CD14-positive monocyte (primary cell): ENCODE results near the gene LTB4R. TPM values are rescaled to one million over a fixed set of nuclear protein-coding genes. Genes with fewer than 3 reads are reported as not detected.

Experiments
- DNase-seq, 3 donors: peaks; one replicate each; pipeline ENCODE4 v3.0.0-alpha.2; 2011 to 2022
- H2AFZ ChIP-seq: 2 replicates; pipeline ENCODE4 v1.6.0; 2012; ENCODE audit warnings: mild to moderate bottlenecking, low read depth, low read length, inconsistent platforms; ENCODE audit not compliant: insufficient read depth, poor library complexity, severe bottlenecking
- H3K27ac ChIP-seq, 2 donors: 1 replicate in 1 of 2; 2 replicates in 1 of 2; pipeline ENCODE4 v1.5.1; 2012 to 2013; ENCODE audit warnings: low read length in 2 of 2, control low read depth in 1 of 2, inconsistent platforms in 1 of 2, low read depth in 1 of 2, mild to moderate bottlenecking in 1 of 2
- H3K27me3 ChIP-seq, 2 donors: one replicate each; pipeline versions ENCODE4 v1.6.0 to v1.6.1; 2011 to 2013; ENCODE audit warnings: low read length in 2 of 2; ENCODE audit not compliant: control insufficient read depth in 2 of 2, insufficient read depth in 2 of 2
- H3K36me3 ChIP-seq, 2 donors: replicated peaks in 1 of 2; 1 replicate in 1 of 2; 2 replicates in 1 of 2; pipeline versions ENCODE4 v1.5.1 to v1.6.1; 2012 to 2013; ENCODE audit warnings: low read length in 2 of 2, control low read depth in 1 of 2, inconsistent platforms in 1 of 2, mild to moderate bottlenecking in 1 of 2; ENCODE audit not compliant: insufficient read depth in 2 of 2, control insufficient read depth in 1 of 2
- H3K4me1 ChIP-seq, 2 donors: 1 replicate in 1 of 2; 2 replicates in 1 of 2; pipeline versions ENCODE4 v1.5.1 to v1.6.1; 2012 to 2013; ENCODE audit warnings: low read length in 2 of 2, control low read depth in 1 of 2, inconsistent platforms in 1 of 2, mild to moderate bottlenecking in 1 of 2, moderate library complexity in 1 of 2; ENCODE audit not compliant: insufficient read depth in 2 of 2, control insufficient read depth in 1 of 2
- H3K4me2 ChIP-seq: replicated peaks from 2 replicates; pipeline ENCODE3; 2012; ENCODE audit warnings: low read length, moderate library complexity, mild to moderate bottlenecking; ENCODE audit not compliant: poor library complexity, severe bottlenecking; ENCODE audit errors: extremely low read depth
- H3K4me3 ChIP-seq, 3 experiments: fragments of 200-600 bp in 1 of 3; sonication (generic) in 1 of 3; replicated peaks in 1 of 3; 1 replicate in 2 of 3; 2 replicates in 1 of 3; pipeline ENCODE4 v1.5.1; 2011 to 2013; ENCODE audit warnings: low read length in 3 of 3, mild to moderate bottlenecking in 3 of 3, control low read depth in 2 of 3, low read depth in 2 of 3, inconsistent platforms in 1 of 3, moderate library complexity in 1 of 3
- H3K79me2 ChIP-seq: 2 replicates; pipeline ENCODE4 v1.6.0; 2012; ENCODE audit warnings: mild to moderate bottlenecking, control low read depth, inconsistent platforms, low read length, moderate library complexity; ENCODE audit not compliant: insufficient read depth
- H3K9ac ChIP-seq: 2 replicates; pipeline ENCODE4 v1.6.0; 2017; ENCODE audit warnings: low read length, mild to moderate bottlenecking; ENCODE audit not compliant: insufficient read depth, poor library complexity, severe bottlenecking
- H3K9me3 ChIP-seq, 2 donors: replicated peaks in 1 of 2; 1 replicate in 1 of 2; 2 replicates in 1 of 2; pipeline versions ENCODE4 v1.5.1 to v1.6.1; 2012 to 2013; ENCODE audit warnings: low read length in 2 of 2, control low read depth in 1 of 2; ENCODE audit not compliant: control insufficient read depth in 1 of 2, insufficient read depth in 1 of 2
- H4K20me1 ChIP-seq: 2 replicates; pipeline ENCODE4 v1.6.0; 2012; ENCODE audit warnings: mild to moderate bottlenecking, low read length, control low read depth, moderate library complexity; ENCODE audit not compliant: insufficient read depth
- H3K27ac Mint-ChIP-seq, 7 donors: one replicate each; pipeline ENCODE4 v1.8.0; 2020; ENCODE audit warnings: mild to moderate bottlenecking in 7 of 7, mixed read lengths in 7 of 7, moderate library complexity in 6 of 7, inconsistent platforms in 2 of 7
- H3K27me3 Mint-ChIP-seq, 3 donors: one replicate each; pipeline ENCODE4 v1.8.0; 2021 to 2022; ENCODE audit warnings: low read depth in 3 of 3, mild to moderate bottlenecking in 3 of 3, mixed read lengths in 3 of 3, moderate library complexity in 3 of 3, inconsistent platforms in 1 of 3
- H3K36me3 Mint-ChIP-seq, 2 donors: one replicate each; pipeline ENCODE4 v1.8.0; 2020; ENCODE audit warnings: mixed read lengths in 2 of 2, inconsistent platforms in 1 of 2, mild to moderate bottlenecking in 1 of 2
- H3K4me1 Mint-ChIP-seq: one replicate; pipeline ENCODE4 v1.8.0; 2020; ENCODE audit warnings: mild to moderate bottlenecking, mixed read lengths
- H3K4me3 Mint-ChIP-seq, 2 donors: one replicate each; pipeline ENCODE4 v1.8.0; 2020; ENCODE audit warnings: mild to moderate bottlenecking in 2 of 2, mixed read lengths in 2 of 2, moderate library complexity in 1 of 2
- H3K9me3 Mint-ChIP-seq, 7 donors: one replicate each; pipeline ENCODE4 v1.8.0; 2020 to 2022; ENCODE audit warnings: mixed read lengths in 7 of 7, mild to moderate bottlenecking in 6 of 7, moderate library complexity in 6 of 7, inconsistent platforms in 2 of 7
- CTCF ChIP-seq: fragments of 200-600 bp; IDR thresholded peaks from one replicate; pipeline ENCODE4 v1.8.0; 2022; ENCODE audit warnings: antibody characterized with exemption, mild to moderate bottlenecking
- WGBS: methylation state at CpG from one replicate; pipeline ENCODE4 v1.1.5; 2013; ENCODE audit warnings: missing lambda C conversion rate; ENCODE audit not compliant: insufficient coverage; 5-methylcytosine and 5-hydroxymethylcytosine counted together
- intact Hi-C, 2 donors: fragments of 100-400 bp; cut with micrococcal nuclease; formaldehyde crosslinking; loops; one replicate each; pipeline versions ENCODE4 v1.15.0 to v1.15.1; 2023
- polyA plus RNA-seq, 3 donors: library from polyadenylated mRNA; depleted of rRNA in 1 of 3; unstranded in 2 of 3; stranded (reverse) in 1 of 3; fragments of 300-500 nt in 2 of 3; fragments of >200 nt in 1 of 3; fragmentation: Illumina TruSeq in 2 of 3; gene quantifications; 1 replicate in 2 of 3; 2 replicates in 1 of 3; pipeline ENCODE4 v1.2.3, GENCODE V29; 2012 to 2021

Gene LTB4R
- polyA plus RNA-seq, 3 donors: 51.5 to 98.5 (median 87.3) TPM

GRCh38 chr14:24347134-24347533 is 35.8 kb downstream of the LTB4R start:
- intact Hi-C loops: no loop called here
- TF ChIP-seq CTCF: no peak
- Histone ChIP-seq H3K79me2 (no peaks in the 10 kb centered on the region), H3K4me1 (peaks cover 0 to 4% of the 10 kb centered on the region in 2 donors), H3K4me3 (no peak overlapping the region), H2AFZ (no peak overlapping the region), H3K9me3 (no peaks in the 10 kb centered on the region), H3K27me3 (peaks cover 3 to 9% of the 10 kb centered on the region in 2 donors), H4K20me1 (no peaks in the 10 kb centered on the region), H3K36me3 (no peaks in the 10 kb centered on the region), H3K9ac (no peak overlapping the region), H3K27ac (no peak overlapping the region), H3K4me2 (no peak overlapping the region)
- Mint-ChIP-seq H3K4me3 (no peak overlapping the region), H3K27me3 (peaks cover 5 to 24% (median 22%) of the 10 kb centered on the region in 3 donors), H3K4me1 (peaks cover 14% of the 10 kb centered on the region), H3K27ac (no peak overlapping the region), H3K36me3 (no peaks in the 10 kb centered on the region), H3K9me3 (peaks cover 0 to 1% (median 0%) of the 10 kb centered on the region in 7 donors)
- DNase-seq: no peak
- 80% methylated on average over 1 of the region's 1 CpG for WGBS

GRCh38 chr14:24348186-24348585 is 36.9 kb downstream of the LTB4R start:
- H3K4me1 ChIP-seq: no peaks in the 10 kb centered on the region
- Mint-ChIP-seq H3K9me3 (peaks cover 0 to 1% (median 0%) of the 10 kb centered on the region in 7 donors), H3K36me3 (no peaks in the 10 kb centered on the region), H3K27ac (no peak overlapping the region), H3K27me3 (peaks cover 5 to 24% (median 22%) of the 10 kb centered on the region in 3 donors), H3K4me3 (no peak overlapping the region), H3K4me1 (peaks cover 9% of the 10 kb centered on the region)
- no peak overlapping the region for H3K4me3 ChIP-seq
- intact Hi-C loops: no loop called here
- no peak overlapping the region for H2AFZ ChIP-seq
- 100% methylated on average over 2 of the region's 2 CpGs for WGBS
- no peak overlapping the region for H3K27ac ChIP-seq
- H3K9ac ChIP-seq: no peak overlapping the region
- no peaks in the 10 kb centered on the region for H3K79me2 ChIP-seq
- TF ChIP-seq CTCF: no peak
- H3K27me3 ChIP-seq: peaks cover 3 to 9% of the 10 kb centered on the region in 2 donors
- no peak for DNase-seq
- no peak overlapping the region for H3K4me2 ChIP-seq
- H4K20me1 ChIP-seq: no peaks in the 10 kb centered on the region
- no peaks in the 10 kb centered on the region for H3K9me3 ChIP-seq
- H3K36me3 ChIP-seq: no peaks in the 10 kb centered on the region
